Measurements from ENCODE around the gene SAMD4A.

The SAMD4A gene

DNA sequence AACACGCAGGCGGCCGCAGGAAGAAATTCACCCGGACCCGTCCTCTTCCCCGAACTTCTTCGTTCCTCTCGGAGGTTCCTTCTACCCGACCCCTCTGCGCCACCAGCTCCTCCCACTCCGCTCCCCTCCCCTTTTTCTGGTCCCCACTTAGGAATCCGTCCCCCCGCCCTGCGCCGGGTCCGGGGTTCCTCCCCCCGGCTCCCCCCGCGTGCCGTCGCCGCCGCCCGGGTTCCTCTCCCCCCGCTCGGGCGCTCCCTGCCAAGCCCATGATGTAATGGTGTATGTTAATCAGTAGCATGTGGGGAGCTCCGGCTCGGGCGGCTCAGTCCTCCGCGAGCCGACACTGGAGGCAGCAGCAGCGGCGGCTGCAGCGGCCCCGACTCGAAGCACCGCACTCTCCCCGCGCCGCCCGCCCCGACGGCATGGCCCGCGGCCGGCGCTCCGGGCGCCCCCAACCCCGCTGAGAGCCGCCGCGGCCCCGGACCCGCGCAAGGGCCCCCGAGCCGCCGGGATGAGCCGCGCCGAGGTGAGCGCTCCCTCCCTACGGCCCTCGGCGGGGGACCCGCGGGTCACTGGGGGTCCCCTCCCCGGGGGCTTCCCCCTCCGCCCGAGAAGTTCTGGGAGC, 1.0 kb upstream of the SAMD4A start:
- DNase-seq (ENCODE audit: low spot score) = peak; percentile 96

DNA sequence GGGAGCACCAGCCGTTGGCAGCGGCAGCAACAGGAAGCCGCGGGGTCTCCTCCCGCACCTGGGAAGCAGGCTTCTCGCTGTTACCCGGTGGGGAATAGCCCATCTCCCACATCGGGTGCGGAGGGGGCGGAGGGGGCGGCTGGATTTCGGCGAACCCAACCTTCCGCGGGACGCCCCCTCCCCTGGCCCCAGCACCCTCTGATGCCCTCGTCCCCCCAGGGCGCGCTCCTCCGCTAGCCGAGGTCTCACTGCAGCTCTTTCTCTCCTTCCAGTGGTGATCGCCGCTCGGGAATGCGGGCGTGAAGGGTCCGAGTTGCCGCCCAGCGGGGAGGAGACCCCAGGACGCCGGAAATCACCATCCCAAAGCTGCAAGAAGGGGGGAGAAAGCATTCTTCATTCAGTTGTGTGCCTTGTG, 303 bp downstream of the SAMD4A start:
- peak; percentile 52 for DNase-seq (ENCODE audit: low spot score)

DNA sequence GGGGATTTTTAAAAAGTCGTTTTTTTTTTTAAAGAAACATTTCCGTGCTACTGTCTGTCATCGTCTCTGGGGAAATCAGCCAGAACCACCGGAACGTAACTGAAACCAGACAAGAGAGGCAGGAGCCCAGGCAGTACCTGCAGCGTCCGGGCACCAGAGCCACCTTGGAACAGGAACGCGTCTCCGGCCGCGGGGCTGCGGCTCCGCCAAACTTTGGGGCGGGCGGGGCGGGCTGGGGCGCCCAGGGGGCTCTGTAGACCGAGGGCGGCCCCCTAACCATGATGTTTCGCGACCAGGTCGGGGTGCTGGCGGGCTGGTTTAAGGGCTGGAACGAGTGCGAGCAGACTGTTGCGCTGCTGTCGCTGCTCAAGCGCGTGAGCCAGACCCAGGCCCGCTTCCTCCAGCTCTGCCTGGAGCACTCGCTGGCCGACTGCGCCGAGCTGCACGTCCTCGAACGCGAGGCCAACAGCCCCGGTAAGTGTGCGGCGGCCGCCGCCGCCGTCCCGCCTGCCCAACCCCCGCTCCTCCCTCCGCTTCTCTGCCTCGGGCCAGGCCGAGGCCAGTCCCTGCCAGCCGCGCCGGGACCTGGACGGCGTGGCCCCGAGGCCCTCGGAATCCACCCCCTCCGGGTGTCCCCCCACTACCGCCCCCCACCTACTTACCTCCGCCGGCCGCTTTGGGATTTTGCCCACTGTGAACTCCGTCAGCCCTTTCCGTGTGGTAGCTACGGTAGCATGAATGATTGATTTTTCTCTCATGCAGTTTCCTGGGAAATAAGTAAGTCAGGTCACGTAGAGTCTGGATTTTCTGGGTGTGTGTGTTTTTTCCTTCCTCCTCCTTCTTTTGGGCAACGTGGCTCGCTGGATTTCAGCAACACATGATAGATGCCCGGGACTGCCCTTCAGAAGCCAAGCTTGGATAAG, 972 bp downstream of the SAMD4A start:
- peak; percentile 62 for DNase-seq (ENCODE audit: low spot score)

DNA sequence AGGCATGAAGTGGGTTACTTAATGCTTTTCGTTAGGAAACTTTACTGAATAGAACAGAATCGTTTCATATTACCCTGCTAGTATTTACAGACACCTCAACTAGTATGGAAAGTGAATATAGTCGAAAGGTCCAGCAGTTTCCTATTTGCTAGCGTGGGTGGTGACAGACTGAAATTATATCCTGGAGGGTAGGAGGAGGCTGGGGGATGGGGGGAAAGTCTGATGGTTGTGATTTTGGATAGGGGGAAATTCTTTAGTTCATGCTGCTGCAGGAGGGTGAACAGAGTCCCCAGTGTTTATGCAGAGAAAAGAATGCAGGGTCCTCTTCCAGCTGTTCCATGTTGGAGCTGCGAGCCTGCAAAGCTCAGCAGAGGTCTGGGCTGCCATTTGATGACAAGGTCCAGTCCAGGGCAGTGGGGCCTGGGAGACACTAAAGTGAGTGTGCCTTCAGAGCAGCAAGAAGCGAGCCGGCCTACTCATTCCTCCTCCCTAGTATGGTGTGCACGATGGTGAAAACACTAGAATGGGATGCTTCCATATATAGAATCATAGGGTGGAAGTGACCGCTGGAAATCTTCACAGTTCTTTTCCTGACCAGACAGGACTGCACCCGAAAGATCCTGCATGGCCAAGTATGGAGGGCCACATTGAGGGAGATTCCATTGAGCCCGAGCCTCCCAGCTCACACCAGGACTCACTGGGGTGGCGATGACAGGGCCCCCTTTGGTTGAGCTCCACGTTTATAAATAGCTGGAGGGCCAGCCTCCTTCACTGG, 2.1 kb downstream of the SAMD4A start:
- peak; percentile 16 for DNase-seq (ENCODE audit: low spot score)

- DNase-seq (ENCODE audit: low spot score) = peak; percentile 33
Observed at GRCh38 chr14:54570047-54570446, 3.1 kb downstream of the SAMD4A start.

GRCh38 chr14:54570631-54571415, 3.9 kb downstream of the SAMD4A start:
- DNase-seq (ENCODE audit: low spot score) = peak; percentile 79

DNA sequence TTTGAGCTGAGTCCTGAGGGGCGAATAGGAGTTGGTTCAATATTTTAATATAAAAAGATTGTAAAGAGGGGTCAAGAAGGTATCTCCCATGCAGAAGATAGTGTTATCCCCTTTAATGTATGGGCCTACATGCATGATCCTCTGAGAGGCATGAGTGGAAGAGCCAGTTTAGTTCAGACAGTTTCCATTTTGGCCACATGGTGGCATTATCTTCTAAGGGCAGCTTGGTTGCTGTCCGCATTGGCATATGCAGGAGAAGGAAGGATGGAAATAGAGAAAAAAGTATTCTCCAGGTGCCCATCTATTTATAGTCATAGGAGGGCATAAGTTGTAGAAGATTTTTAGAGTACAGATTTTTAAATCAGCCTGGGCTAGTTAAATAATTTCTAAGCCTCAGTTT, 5.4 kb downstream of the SAMD4A start:
- DNase-seq (ENCODE audit: low spot score) = peak; percentile 58

DNA sequence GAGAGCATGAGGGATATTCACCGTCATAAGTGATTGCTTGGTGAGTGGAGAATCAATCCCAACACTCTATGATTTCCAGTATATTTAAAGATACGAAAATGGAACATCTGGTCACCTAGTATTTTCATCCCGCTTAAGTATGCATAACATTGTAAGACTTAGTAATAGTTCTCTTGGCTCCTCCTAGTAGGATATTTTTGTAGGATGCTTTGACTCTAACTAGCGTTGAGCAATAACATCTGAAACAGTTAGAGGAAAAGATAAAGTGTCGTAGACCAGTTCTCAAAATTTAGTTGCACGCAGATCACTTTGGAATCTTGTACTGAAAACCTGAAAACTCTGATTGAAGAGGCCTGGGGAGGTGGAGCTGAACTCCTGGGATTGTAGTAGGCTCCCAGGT, 7.6 kb downstream of the SAMD4A start:
- DNase-seq (ENCODE audit: low spot score) = no peak

GRCh38 chr14:54577494-54577893, 10.6 kb downstream of the SAMD4A start:
- DNase-seq (ENCODE audit: low spot score) = no peak

DNA sequence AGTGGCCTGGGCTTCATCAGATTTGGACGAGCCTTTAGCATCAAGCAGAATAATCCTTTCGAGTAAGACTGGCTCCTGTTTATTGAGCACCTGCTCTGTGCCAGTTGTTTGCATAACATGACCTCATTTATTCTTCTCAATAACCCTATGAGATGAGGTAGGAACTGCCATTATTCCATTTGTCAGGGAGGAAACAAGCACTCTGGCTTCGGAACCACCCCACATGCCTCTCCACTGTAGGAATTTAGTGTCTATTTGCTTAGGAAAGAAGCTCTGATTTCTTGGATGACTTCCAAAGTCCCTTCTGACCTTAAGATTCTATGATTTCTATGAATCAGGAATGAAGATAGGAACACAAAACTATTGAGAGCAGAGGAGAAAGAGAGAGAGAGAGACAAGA, 11.0 kb downstream of the SAMD4A start:
- DNase-seq (ENCODE audit: low spot score) = peak; percentile 48

DNA sequence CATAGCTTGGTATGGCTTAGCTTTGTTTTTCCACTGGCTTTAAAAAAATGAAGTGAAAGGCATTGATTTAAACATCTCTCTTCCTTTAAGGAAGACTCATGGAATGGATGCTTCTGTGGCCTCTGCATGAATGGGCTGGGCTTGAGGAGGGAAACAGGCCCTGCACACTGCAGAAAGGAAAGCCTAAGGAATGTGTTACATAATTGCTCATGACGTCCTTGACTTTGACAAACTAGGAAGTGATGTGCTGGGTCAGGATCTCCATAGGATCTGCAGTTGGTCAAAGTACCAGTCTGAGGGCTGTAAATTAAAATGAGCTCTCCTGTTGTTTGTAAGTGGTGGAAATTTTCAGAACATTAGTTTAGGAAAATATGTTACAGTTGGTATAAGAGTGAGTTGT, 12.7 kb downstream of the SAMD4A start:
- peak; percentile 63 for DNase-seq (ENCODE audit: low spot score)

DNA sequence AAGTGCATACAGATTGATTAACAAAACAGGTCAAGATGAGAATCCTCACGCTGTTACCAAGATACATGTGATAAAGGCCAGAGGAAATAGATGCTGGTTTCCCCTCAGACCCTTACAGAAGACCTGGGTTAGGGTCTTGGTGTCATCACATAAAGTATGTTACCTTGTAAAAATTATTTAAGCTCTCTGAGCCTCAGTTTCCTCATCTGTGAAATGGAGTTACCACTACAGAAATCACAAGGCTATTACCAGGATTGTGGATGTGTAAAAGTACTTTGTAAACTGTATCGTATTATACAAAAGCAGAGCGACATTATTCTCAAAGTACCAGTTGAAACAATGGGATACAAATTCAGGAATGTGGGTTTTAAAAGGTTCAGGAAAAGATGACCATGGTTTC, 14.0 kb downstream of the SAMD4A start:
- no peak for DNase-seq (ENCODE audit: low spot score)

DNA sequence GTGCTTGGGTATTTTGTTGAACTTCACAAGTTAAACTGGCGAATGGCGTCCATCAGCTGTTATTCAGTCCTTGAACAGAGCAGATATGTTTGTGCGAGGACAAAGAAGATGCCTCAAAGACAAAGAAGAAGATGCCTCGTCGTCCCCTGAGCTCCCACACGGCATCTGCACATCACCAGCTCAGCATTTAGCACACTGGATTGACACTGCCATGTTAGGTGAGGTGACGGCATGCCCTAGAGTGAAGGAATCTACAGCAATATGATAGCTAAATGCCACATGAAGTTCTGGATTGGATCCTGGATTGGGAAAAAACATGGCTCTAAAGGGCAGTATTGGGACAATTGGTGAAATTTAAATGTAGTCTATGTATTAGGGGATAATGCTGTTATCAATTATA, 15.4 kb downstream of the SAMD4A start:
- no peak for DNase-seq (ENCODE audit: low spot score)

DNA sequence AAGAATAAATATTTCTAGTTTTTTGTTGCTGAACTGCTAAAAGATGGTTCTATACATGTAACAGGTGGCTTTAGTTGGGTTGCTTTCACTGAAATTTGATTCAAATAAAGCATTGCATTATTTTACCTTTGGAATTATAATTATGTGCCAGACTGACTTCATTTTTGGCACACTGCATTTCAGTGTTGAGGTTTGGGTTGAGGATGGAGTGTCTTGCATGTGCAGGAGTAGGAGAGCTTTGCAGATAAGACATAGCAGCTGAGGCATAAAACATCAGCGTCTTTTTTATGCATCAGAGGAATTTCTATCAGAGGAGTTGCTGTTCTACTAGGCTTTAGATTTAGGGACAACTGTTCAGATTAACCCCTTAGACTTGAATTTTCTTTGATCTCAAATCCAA, 17.2 kb downstream of the SAMD4A start:
- no peak for DNase-seq (ENCODE audit: low spot score)

- no peak for DNase-seq (ENCODE audit: low spot score)
Observed at GRCh38 chr14:54585214-54585613, 18.3 kb downstream of the SAMD4A start.

DNA sequence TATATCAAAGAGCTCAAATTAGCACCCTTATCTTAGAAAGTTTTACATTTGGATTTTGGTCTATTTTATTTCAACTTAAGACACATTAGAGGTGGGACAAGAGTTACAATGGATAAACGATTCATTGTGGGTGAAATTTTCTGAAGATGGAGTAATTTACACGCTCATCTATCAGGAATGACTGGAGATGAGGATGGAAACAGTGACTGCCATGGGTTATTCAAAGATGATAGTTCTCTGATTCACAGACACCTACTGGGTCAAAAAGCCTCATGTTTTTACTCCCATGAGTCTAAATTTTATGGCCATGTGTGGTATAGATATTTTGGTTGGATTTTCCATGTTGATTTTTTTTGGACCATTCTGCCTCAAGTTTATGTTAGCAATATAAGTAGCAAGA, 22.1 kb downstream of the SAMD4A start:
- DNase-seq (ENCODE audit: low spot score) = peak; percentile 81

DNA sequence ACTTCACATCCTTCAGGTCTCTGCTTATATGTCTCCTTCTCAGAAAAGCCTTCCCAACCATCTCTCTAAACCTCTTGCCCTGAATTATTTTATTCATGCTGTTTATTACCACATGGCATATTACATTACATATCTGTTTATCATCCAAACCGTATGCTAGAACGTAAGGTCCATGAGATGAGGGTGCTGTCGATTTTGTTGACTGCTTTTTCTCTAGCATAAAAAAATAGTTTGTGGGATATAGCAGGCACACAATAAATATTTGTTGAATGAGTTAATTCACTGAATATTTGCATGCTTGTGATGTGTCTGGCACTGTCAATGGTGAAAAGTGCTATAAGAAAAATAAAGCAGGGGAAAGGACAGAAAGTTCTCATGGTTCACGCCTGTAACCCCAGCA, 22.9 kb downstream of the SAMD4A start:
- no peak for DNase-seq (ENCODE audit: low spot score)

- no peak for DNase-seq (ENCODE audit: low spot score)
Observed at GRCh38 chr14:54590481-54590880, 23.6 kb downstream of the SAMD4A start.

- DNase-seq (ENCODE audit: low spot score) = peak; percentile 34
Observed at GRCh38 chr14:54591461-54591860, 24.5 kb downstream of the SAMD4A start.

- no peak for DNase-seq (ENCODE audit: low spot score)
Observed at GRCh38 chr14:54591866-54592265, 24.9 kb downstream of the SAMD4A start.

DNA sequence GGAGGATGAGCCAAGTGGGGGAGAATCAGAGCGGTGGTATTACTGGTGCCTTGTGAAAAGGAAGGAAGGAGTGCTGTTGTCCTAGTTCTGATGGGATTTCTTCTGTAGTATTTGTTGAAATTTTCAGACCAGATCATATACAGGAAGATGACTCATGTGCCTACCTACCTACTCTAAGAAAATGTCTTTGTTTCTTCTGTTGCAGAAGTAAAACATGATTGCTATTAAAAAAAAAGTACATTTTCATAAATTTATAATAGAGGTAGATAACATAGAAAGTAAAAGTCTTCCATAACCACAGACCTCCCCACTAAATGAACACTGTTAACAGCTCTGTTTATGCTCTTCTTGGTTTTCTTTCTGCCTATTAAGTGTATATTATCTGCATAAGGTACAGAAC, 26.9 kb downstream of the SAMD4A start:
- DNase-seq (ENCODE audit: low spot score) = peak; percentile 33

DNA sequence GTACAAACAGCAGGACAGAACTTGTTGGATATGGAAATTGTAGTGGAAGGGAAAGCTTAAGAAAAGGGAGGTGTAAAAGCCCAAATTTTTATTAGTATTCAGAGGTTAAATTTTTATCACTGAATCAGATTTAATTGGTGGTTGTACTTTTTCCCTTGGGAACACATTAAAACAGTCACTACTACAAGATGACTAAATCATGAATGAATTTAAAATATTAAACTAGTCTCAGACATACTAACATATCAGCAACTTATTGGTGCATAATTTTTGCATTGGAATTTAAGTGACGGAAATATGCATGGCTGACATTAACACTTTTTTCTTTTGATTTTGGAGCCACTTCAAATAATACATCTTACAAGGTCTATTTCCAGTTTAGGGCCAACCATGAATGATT, 27.6 kb downstream of the SAMD4A start:
- no peak for DNase-seq (ENCODE audit: low spot score)
